Chondrocyte (in vitro differentiated cells): Measurements from ENCODE around the gene MYH7. TPM values are rescaled to one million over a fixed set of nuclear protein-coding genes. Genes with fewer than 3 reads are reported as not detected.

Experiments
- DNase-seq: peaks from one replicate; pipeline ENCODE4 v3.0.0; 2021; ENCODE audit warnings: mixed read lengths, low spot score
- H3K27ac Mint-ChIP-seq: one replicate; pipeline ENCODE4 v1.8.0; 2021; ENCODE audit warnings: mild to moderate bottlenecking, moderate library complexity, mixed read lengths; ENCODE audit not compliant: unreplicated experiment
- H3K27me3 Mint-ChIP-seq: 2 replicates; pipeline ENCODE4 v1.8.0; 2021; ENCODE audit warnings: low read depth, mixed read lengths
- H3K36me3 Mint-ChIP-seq: 2 replicates; pipeline ENCODE4 v1.8.0; 2021; ENCODE audit warnings: low read depth, mixed read lengths
- H3K4me1 Mint-ChIP-seq: 2 replicates; pipeline ENCODE4 v1.8.0; 2021; ENCODE audit warnings: low read depth, mild to moderate bottlenecking, mixed read lengths
- H3K4me3 Mint-ChIP-seq: one replicate; pipeline ENCODE4 v1.8.0; 2021; ENCODE audit warnings: mild to moderate bottlenecking, moderate library complexity, mixed read lengths; ENCODE audit not compliant: unreplicated experiment
- H3K9me3 Mint-ChIP-seq: 2 replicates; pipeline ENCODE4 v1.8.0; 2021; ENCODE audit warnings: low read depth, mixed read lengths
- CTCF ChIP-seq: fragments of 200-600 bp; sonication (generic); IDR thresholded peaks from 2 replicates; pipeline ENCODE4 v1.5.0; 2021; ENCODE audit warnings: antibody characterized with exemption, mild to moderate bottlenecking, moderate library complexity
- total RNA-seq: library from RNA; stranded (reverse); gene quantifications from 3 replicates; pipeline ENCODE4 v1.2.1, GENCODE V29; 2021

MYH7 gene
- total RNA-seq, 1 donor from 2014 or later: not detected

- H3K36me3 Mint-ChIP-seq: peaks cover 14% of the 10 kb centered on the region
- no peak overlapping the region for H3K27ac Mint-ChIP-seq
- DNase-seq: no peak
- no peaks in the 10 kb centered on the region for H3K27me3 Mint-ChIP-seq
- TF ChIP-seq CTCF: no peak
- no peak overlapping the region for H3K4me3 Mint-ChIP-seq
- peaks cover 3% of the 10 kb centered on the region for H3K4me1 Mint-ChIP-seq
- no peaks in the 10 kb centered on the region for H3K9me3 Mint-ChIP-seq
These were observed 46.0 kb upstream of the MYH7 start for GRCh38 chr14:23481362-23481970.

GRCh38 chr14:23478109-23478759, 42.8 kb upstream of the MYH7 start:
- no peak overlapping the region for H3K4me3 Mint-ChIP-seq
- DNase-seq: no peak
- no peak overlapping the region for H3K27ac Mint-ChIP-seq
- H3K36me3 Mint-ChIP-seq: peaks cover 22% of the 10 kb centered on the region
- peak; percentile 90 for TF ChIP-seq CTCF
- H3K4me1 Mint-ChIP-seq: peaks cover 3% of the 10 kb centered on the region
- H3K9me3 Mint-ChIP-seq: no peaks in the 10 kb centered on the region
- H3K27me3 Mint-ChIP-seq: no peaks in the 10 kb centered on the region

- Mint-ChIP-seq H3K27ac (no peak overlapping the region), H3K4me1 (no peaks in the 10 kb centered on the region), H3K9me3 (no peaks in the 10 kb centered on the region), H3K4me3 (no peak overlapping the region), H3K36me3 (peaks cover 10% of the 10 kb centered on the region), H3K27me3 (no peaks in the 10 kb centered on the region)
- no peak for TF ChIP-seq CTCF
- DNase-seq: no peak
These were observed 35.5 kb upstream of the MYH7 start for GRCh38 chr14:23470947-23471346.

GRCh38 chr14:23469906-23470403, 34.5 kb upstream of the MYH7 start:
- DNase-seq: no peak
- no peaks in the 10 kb centered on the region for H3K4me1 Mint-ChIP-seq
- no peaks in the 10 kb centered on the region for H3K9me3 Mint-ChIP-seq
- H3K27me3 Mint-ChIP-seq: no peaks in the 10 kb centered on the region
- H3K27ac Mint-ChIP-seq: no peak overlapping the region
- H3K4me3 Mint-ChIP-seq: no peak overlapping the region
- TF ChIP-seq CTCF: no peak
- H3K36me3 Mint-ChIP-seq: peaks cover 4% of the 10 kb centered on the region

- peak; percentile 86 for TF ChIP-seq CTCF
- peak; percentile 94 for DNase-seq
- Mint-ChIP-seq H3K4me1 (no peaks in the 10 kb centered on the region), H3K4me3 (no peak within 1 kb of the TSS), H3K9me3 (no peaks in the 10 kb centered on the region), H3K27ac (no peak within 1 kb of the TSS), H3K27me3 (no peaks in the 10 kb centered on the region), H3K36me3 (peaks cover 4% of the 10 kb centered on the region)
These were observed 33.9 kb upstream of the MYH7 start, which contains the start of gene NGDN for GRCh38 chr14:23469127-23469905. TSS of gene NGDN (plus strand) at chr14:23469703. CDS start at chr14:23469716, 13 bp downstream.
